Cardiac muscle cell (in vitro differentiated cells and primary cell): Measurements from ENCODE around the gene HEPACAM. TPM values are rescaled to one million over a fixed set of nuclear protein-coding genes. Genes with fewer than 3 reads are reported as not detected.

Source experiments
- DNase-seq, 2 donors: peaks; one replicate each; pipeline versions ENCODE4 v3.0.0 to v3.0.0-alpha.2; 2010 to 2017; ENCODE audit warnings: low read depth in 1 of 2, low spot score in 1 of 2
- H3K27ac ChIP-seq: fragments of 200-600 bp; sonication (generic); 2 replicates; pipeline ENCODE4 v1.5.1; 2016
- H3K27me3 ChIP-seq: fragments of 200-600 bp; sonication (generic); 2 replicates; pipeline ENCODE4 v1.6.0; 2016; ENCODE audit warnings: control low read depth
- H3K36me3 ChIP-seq: fragments of 200-600 bp; sonication (generic); 2 replicates; pipeline ENCODE4 v1.5.1; 2016; ENCODE audit warnings: control low read depth
- H3K4me1 ChIP-seq: fragments of 200-600 bp; sonication (generic); 2 replicates; pipeline ENCODE4 v1.8.1; 2017; ENCODE audit warnings: low read depth, mild to moderate bottlenecking, mixed run types
- H3K4me3 ChIP-seq: fragments of 200-600 bp; sonication (generic); 2 replicates; pipeline ENCODE4 v1.5.1; 2016; ENCODE audit warnings: mild to moderate bottlenecking
- H3K9me3 ChIP-seq: fragments of 200-600 bp; sonication (generic); 2 replicates; pipeline ENCODE4 v1.5.1; 2017; ENCODE audit warnings: low read depth, mild to moderate bottlenecking, control low read depth
- polyA plus RNA-seq: library from polyadenylated mRNA; unstranded; fragments of >200 nt; fragmentation: Nextera tagmentation; extraction: Ambion mirVana; gene quantifications from 2 replicates; pipeline ENCODE4 v1.2.1, GENCODE V29; 2016
- total RNA-seq: library from RNA; depleted of rRNA; stranded (reverse); fragments of >200 nt; gene quantifications from 2 replicates; pipeline ENCODE4 v1.2.3, GENCODE V29; 2016
- TF ChIP-seq, protein P1 (sequence below): IDR thresholded peaks from 2 replicates; pipeline ENCODE4 v1.5.1; 2012; ENCODE audit warnings: low read depth, mild to moderate bottlenecking, low read length

Gene HEPACAM
- total and polyA plus RNA-seq, 2 experiments from 2014 or later, result 0.12 TPM; not detected in 1

- no peak overlapping the region for H3K4me3 ChIP-seq
- TF ChIP-seq, protein P1, sequence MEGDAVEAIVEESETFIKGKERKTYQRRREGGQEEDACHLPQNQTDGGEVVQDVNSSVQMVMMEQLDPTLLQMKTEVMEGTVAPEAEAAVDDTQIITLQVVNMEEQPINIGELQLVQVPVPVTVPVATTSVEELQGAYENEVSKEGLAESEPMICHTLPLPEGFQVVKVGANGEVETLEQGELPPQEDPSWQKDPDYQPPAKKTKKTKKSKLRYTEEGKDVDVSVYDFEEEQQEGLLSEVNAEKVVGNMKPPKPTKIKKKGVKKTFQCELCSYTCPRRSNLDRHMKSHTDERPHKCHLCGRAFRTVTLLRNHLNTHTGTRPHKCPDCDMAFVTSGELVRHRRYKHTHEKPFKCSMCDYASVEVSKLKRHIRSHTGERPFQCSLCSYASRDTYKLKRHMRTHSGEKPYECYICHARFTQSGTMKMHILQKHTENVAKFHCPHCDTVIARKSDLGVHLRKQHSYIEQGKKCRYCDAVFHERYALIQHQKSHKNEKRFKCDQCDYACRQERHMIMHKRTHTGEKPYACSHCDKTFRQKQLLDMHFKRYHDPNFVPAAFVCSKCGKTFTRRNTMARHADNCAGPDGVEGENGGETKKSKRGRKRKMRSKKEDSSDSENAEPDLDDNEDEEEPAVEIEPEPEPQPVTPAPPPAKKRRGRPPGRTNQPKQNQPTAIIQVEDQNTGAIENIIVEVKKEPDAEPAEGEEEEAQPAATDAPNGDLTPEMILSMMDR, result no peak
- peaks cover 5% of the 10 kb centered on the region for H3K4me1 ChIP-seq
- H3K27me3 ChIP-seq, result peaks cover 100% of the 10 kb centered on the region
- H3K27ac ChIP-seq, result no peak overlapping the region
- no peak for DNase-seq
- no peaks in the 10 kb centered on the region for H3K9me3 ChIP-seq
- H3K36me3 ChIP-seq, result no peaks in the 10 kb centered on the region
These were observed 66.5 kb downstream of the HEPACAM start for GRCh38 chr11:124869331-124869730.

Other genes starting within 250 kb of the HEPACAM start
- 1.1 and 2.1 TPM in 2 replicates for gene NRGN, start 196.1 kb downstream of the HEPACAM start, total RNA-seq
- 1.1 and 3.5 TPM in 2 replicates for gene NRGN, start 196.1 kb downstream of the HEPACAM start, polyA plus RNA-seq
- gene VSIG2, start 183.8 kb downstream of the HEPACAM start, total RNA-seq, result not detected in 2 replicates
- not detected in 2 replicates for gene VSIG2, start 183.8 kb downstream of the HEPACAM start, polyA plus RNA-seq
- 1.5 and 1.8 TPM in 2 replicates for gene ESAM, start 173.8 kb downstream of the HEPACAM start, total RNA-seq
- gene ESAM, start 173.8 kb downstream of the HEPACAM start, polyA plus RNA-seq, result 3.3 and 4.9 TPM in 2 replicates
- 13.1 and 18.0 TPM in 2 replicates for gene MSANTD2, start 135.6 kb downstream of the HEPACAM start, total RNA-seq
- gene MSANTD2, start 135.6 kb downstream of the HEPACAM start, polyA plus RNA-seq, result 7.8 and 10.9 TPM in 2 replicates
- 7.1 and 10.3 TPM in 2 replicates for gene ROBO3, start 70.6 kb downstream of the HEPACAM start, total RNA-seq
- 2.6 and 6.0 TPM in 2 replicates for gene ROBO3, start 70.6 kb downstream of the HEPACAM start, polyA plus RNA-seq
- gene ROBO4, start 38.2 kb downstream of the HEPACAM start, total RNA-seq, result 0.74 and 2.4 TPM in 2 replicates
- gene ROBO4, start 38.2 kb downstream of the HEPACAM start, polyA plus RNA-seq, result 0.21 and 0.46 TPM in 2 replicates
- not detected in 2 replicates for gene HEPN1, start 16.8 kb downstream of the HEPACAM start, total RNA-seq
- gene HEPN1, start 16.8 kb downstream of the HEPACAM start, polyA plus RNA-seq, result not detected in 2 replicates
- 0.95 and 2.2 TPM in 2 replicates for gene CCDC15, start 18.2 kb upstream of the HEPACAM start, total RNA-seq
- 0.59 and 2.2 TPM in 2 replicates for gene CCDC15, start 18.2 kb upstream of the HEPACAM start, polyA plus RNA-seq
- gene SLC37A2, start 127.3 kb upstream of the HEPACAM start, total RNA-seq, result 0.04 and 1.0 TPM in 2 replicates
- 0.22 and 0.98 TPM in 2 replicates for gene SLC37A2, start 127.3 kb upstream of the HEPACAM start, polyA plus RNA-seq
- gene TMEM218, start 175.6 kb upstream of the HEPACAM start, total RNA-seq, result 21.3 and 23.4 TPM in 2 replicates
- 26.8 and 33.8 TPM in 2 replicates for gene TMEM218, start 175.6 kb upstream of the HEPACAM start, polyA plus RNA-seq
- 3.6 and 6.1 TPM in 2 replicates for gene PKNOX2, start 228.7 kb upstream of the HEPACAM start, total RNA-seq
- gene PKNOX2, start 228.7 kb upstream of the HEPACAM start, polyA plus RNA-seq, result 2.1 and 5.8 TPM in 2 replicates